ENCODE results near the gene TLE1.

TLE1 gene

GRCh38 chr9:81540142-81540710, 149.1 kb downstream of the TLE1 start:
- no peak overlapping the region for H3K4me3 ChIP-seq (ENCODE audit: low read length, poor library complexity, severe bottlenecking)
- H3K4me1 ChIP-seq (ENCODE audit: insufficient read depth, low read length, poor library complexity, severe bottlenecking) = no peaks in the 10 kb centered on the region
- H4K20me1 ChIP-seq (ENCODE audit: insufficient read depth, low read length, poor library complexity, severe bottlenecking) = no peaks in the 10 kb centered on the region
- H3K4me2 ChIP-seq (ENCODE audit: low read depth, low read length, poor library complexity, severe bottlenecking) = no peak overlapping the region
- H3K9ac ChIP-seq (ENCODE audit: low read depth, low read length, poor library complexity, severe bottlenecking) = no peak overlapping the region
- H3K9me2 ChIP-seq (replicated peaks; ENCODE audit: low read depth, low read length) = no peaks in the 10 kb centered on the region
- H3K36me3 ChIP-seq (ENCODE audit: insufficient read depth, low read length) = no peaks in the 10 kb centered on the region
- no peaks in the 10 kb centered on the region for H3K79me2 ChIP-seq (ENCODE audit: insufficient read depth, low read length)
- H3F3A ChIP-seq (ENCODE audit: low read depth) = no peaks in the 10 kb centered on the region
- no peak overlapping the region for H2AFZ ChIP-seq (ENCODE audit: low read length)
- H3K27me3 ChIP-seq (ENCODE audit: insufficient read depth, low read length, poor library complexity, severe bottlenecking) = no peaks in the 10 kb centered on the region
- TF ChIP-seq CTCF (conservative IDR thresholded peaks at IDR 0.05; ENCODE audit: low read length) (no peak), EZH2phosphoT487 (IDR thresholded peaks at IDR 0.05; ENCODE audit: borderline replicate concordance) (no peak)
- no peaks in the 10 kb centered on the region for H3K9me3 ChIP-seq (ENCODE audit: insufficient read depth, low read depth, low read length)

GRCh38 chr9:81539317-81539716, 150.0 kb downstream of the TLE1 start:
- H3K9ac ChIP-seq (ENCODE audit: low read depth, low read length, poor library complexity, severe bottlenecking) = no peak overlapping the region
- no peaks in the 10 kb centered on the region for H3K9me2 ChIP-seq (replicated peaks; ENCODE audit: low read depth, low read length)
- TF ChIP-seq CTCF (conservative IDR thresholded peaks at IDR 0.05; ENCODE audit: low read length) (no peak), EZH2phosphoT487 (IDR thresholded peaks at IDR 0.05; ENCODE audit: borderline replicate concordance) (no peak)
- no peaks in the 10 kb centered on the region for H3K9me3 ChIP-seq (ENCODE audit: insufficient read depth, low read depth, low read length)
- no peaks in the 10 kb centered on the region for H4K20me1 ChIP-seq (ENCODE audit: insufficient read depth, low read length, poor library complexity, severe bottlenecking)
- H3K36me3 ChIP-seq (ENCODE audit: insufficient read depth, low read length) = no peaks in the 10 kb centered on the region
- H3K4me1 ChIP-seq (ENCODE audit: insufficient read depth, low read length, poor library complexity, severe bottlenecking) = no peaks in the 10 kb centered on the region
- H3K4me3 ChIP-seq (ENCODE audit: low read length, poor library complexity, severe bottlenecking) = no peak overlapping the region
- no peaks in the 10 kb centered on the region for H3K27me3 ChIP-seq (ENCODE audit: insufficient read depth, low read length, poor library complexity, severe bottlenecking)
- no peaks in the 10 kb centered on the region for H3K79me2 ChIP-seq (ENCODE audit: insufficient read depth, low read length)
- no peak overlapping the region for H3K4me2 ChIP-seq (ENCODE audit: low read depth, low read length, poor library complexity, severe bottlenecking)
- H2AFZ ChIP-seq (ENCODE audit: low read length) = no peak overlapping the region
- no peaks in the 10 kb centered on the region for H3F3A ChIP-seq (ENCODE audit: low read depth)

GRCh38 chr9:81538890-81539289, 150.5 kb downstream of the TLE1 start:
- Histone ChIP-seq H3K9ac (ENCODE audit: low read depth, low read length, poor library complexity, severe bottlenecking) (no peak overlapping the region), H3F3A (ENCODE audit: low read depth) (no peaks in the 10 kb centered on the region), H3K9me2 (replicated peaks; ENCODE audit: low read depth, low read length) (no peaks in the 10 kb centered on the region), H3K4me1 (ENCODE audit: insufficient read depth, low read length, poor library complexity, severe bottlenecking) (no peaks in the 10 kb centered on the region), H3K27me3 (ENCODE audit: insufficient read depth, low read length, poor library complexity, severe bottlenecking) (no peaks in the 10 kb centered on the region), H3K79me2 (ENCODE audit: insufficient read depth, low read length) (no peaks in the 10 kb centered on the region), H3K9me3 (ENCODE audit: insufficient read depth, low read depth, low read length) (no peaks in the 10 kb centered on the region), H3K4me3 (ENCODE audit: low read length, poor library complexity, severe bottlenecking) (no peak overlapping the region), H3K4me2 (ENCODE audit: low read depth, low read length, poor library complexity, severe bottlenecking) (no peak overlapping the region), H4K20me1 (ENCODE audit: insufficient read depth, low read length, poor library complexity, severe bottlenecking) (no peaks in the 10 kb centered on the region), H2AFZ (ENCODE audit: low read length) (no peak overlapping the region), H3K36me3 (ENCODE audit: insufficient read depth, low read length) (no peaks in the 10 kb centered on the region)
- TF ChIP-seq EZH2phosphoT487 (IDR thresholded peaks at IDR 0.05; ENCODE audit: borderline replicate concordance) (no peak), CTCF (conservative IDR thresholded peaks at IDR 0.05; ENCODE audit: low read length) (no peak)

Measured in Loucy (cell line).